Stimulated activated CD4-positive, alpha-beta T cell treated with anti-CD3 and anti-CD28 coated beads, Interleukin-15, amount 100 ng/mL, for 24 hours (primary cell): ENCODE results near the gene PAPOLA.
A peak's percentile ranks its signal among the peaks of the same experiment; 100 is the strongest.

Experiments used
- DNase-seq: peaks from one replicate; pipeline ENCODE4 v3.0.0-alpha.2; 2020

PAPOLA gene

DNA sequence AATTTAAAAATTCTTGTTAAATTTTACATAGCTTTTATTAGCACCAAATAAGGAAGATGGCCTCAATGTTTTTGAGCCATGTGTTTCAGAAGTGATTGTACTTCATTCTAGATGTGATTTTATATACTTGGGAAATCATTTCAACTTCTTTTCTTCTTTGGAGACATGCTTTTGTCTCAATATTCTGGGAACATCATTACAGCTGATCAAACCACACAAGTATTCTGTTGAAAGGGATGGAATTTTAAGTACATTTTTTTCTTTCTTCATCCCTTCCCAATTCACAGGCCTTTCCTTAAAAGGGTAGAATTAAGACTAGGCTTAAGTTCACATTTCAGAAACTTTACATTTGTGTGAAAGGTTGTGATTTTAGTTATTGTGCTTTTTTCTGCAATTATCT is 66.4 kb downstream of the PAPOLA start:
- no peak for DNase-seq

DNA sequence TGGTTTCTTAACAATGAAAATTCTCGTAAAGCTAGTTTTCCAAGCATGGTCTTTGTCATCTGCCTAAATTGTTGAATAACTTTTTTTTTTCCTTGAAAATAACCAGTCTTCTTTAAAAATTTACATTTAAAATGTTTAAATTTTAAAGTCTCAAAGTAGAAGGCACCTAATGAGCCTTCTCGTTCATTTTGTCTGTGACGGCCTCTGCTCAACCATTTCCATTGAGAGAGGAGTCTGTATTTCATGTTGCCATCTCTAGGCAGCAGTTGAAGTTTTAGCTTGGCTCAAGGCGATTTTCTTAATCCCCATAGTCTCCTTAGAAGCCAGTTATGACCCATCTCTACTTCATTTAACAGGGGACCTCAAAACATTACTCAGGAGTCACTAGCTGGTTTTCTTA is 69.1 kb downstream of the PAPOLA start:
- no peak for DNase-seq

DNA sequence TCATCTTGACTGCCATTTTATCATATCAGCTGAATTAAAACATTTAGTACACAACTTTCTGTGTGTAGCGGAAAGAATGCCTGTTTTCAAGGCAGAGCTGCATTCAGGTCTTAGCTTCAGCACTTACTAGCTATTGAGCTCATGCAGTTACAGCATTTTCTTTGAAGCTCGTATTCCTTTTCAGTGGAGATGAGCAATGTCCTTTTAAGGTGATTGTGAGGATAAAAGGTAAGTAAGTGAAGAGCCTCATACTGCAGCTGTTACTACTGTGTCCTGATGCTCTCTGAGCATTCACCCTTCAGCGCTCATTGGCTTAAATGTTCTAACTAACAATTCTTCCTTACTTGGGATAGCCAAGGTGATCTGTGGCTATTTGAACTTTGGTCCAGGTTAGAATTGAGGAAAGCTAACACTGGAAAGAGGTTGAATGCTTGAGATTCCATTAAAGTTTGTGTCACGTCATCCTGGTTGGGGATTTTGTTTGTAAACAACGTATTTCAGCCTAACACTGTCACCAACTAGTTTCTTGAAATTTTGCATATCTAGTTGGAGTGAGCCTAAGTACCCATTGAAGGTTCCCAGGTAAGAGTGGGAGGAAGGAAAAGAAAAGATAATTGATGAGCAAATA is 71.4 kb downstream of the PAPOLA start:
- DNase-seq: no peak

DNA sequence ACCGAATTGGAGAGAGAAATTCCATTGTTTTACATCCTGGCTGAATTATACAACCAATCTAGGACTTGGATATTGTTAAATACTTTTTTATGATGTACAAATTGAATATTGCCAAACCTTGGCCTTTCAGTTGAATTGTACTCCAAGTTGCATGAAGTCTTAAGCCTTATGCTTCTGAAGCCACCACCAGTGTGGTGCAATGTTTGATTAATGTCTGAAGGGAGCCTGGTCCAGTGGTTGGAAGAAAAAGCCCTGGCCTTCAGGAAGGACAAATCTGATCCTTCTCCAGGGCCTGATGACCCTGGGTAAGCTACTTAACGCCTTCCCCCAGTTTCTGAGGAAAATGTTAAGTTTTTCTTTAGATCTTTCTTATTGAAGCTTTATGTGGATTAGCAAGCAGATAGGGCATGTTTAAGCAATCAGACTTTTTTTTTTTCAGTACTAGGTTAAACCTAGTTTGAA is 72.0 kb downstream of the PAPOLA start:
- no peak for DNase-seq

DNA sequence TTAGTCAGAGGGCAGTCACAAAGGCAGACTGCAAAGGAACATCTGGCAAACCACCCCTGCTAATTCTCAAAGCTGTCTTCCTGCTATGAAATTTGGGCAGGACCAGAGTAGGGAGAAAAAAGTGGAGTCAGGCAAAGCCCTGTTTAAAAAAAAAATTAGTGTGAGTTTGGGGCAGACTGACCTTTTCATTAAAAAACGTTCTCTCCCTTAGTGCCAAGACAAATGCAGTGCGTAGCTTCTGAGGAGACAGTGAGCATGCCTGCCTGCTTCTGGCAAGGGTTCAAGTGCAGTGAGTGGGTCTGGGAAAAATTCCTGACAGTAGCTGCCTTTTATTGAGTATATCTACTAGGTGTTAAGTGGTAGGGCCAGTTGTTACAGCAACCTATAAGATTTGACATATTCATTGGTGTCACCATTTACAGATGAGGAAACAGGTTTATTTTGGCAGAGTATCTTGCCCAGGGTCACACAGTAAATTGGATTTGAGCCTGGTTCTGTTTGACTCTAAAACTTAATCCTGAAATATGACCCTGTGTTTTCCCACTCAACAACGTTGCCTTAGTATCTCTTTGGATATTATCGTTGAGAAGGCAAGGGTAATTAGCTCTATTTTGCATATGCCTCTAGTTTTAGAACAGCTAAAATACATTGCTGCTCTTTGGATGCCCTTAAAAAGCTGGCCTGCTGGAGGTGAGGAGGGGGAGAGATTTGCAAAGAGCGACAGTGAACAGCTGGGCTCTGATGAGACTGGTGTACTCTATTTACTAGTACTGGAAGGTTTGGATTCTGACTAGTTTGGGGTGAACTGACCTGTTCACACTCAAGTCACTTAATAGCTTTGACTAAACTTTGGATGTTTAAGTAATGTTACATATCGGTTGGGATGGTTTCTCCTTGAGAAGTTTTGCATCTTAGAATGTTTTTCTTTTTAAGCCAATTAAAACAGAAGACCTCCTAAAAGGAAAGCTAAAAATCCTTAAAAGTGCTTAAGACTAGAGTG is 72.8 kb downstream of the PAPOLA start:
- no peak for DNase-seq

DNA sequence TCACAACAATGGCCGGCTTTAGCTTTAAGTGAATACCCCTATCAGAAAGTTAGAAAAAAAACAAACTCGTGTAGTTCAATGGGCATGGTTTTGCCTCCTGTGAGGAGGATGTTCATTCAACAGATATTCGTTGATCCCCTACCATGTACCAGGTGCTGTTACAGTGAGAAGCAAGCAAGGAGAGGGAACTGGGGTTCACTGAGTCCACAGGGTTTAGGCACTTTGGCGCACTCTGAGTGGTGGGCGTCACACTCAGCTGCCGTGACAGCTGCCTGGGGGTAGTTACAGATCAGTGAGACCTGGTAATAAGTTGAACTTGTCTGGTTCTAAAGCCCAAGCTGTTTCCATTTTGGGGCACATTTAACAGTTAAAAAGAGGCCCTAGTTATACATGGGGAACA is 74.2 kb downstream of the PAPOLA start:
- no peak for DNase-seq

DNA sequence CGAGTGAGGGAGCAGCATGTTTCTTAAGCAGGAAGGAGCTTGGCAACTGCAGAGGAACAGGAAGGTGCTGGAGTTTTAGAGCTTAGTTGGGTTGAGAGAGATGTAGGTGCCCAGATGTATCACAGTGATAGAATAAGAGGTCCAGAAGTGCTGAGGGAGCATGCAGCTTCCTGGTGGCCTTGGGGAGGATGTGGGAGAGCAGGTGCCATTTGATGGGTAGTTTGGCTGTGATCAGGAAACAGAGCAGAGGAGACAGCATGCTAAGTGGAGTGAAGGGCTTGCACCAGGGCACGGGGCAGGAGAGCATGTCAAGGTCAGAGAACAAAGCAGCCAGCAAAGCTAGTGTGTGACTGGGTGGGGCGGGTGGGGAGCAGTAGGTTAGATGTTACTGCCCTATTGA is 74.8 kb downstream of the PAPOLA start:
- DNase-seq: no peak

DNA sequence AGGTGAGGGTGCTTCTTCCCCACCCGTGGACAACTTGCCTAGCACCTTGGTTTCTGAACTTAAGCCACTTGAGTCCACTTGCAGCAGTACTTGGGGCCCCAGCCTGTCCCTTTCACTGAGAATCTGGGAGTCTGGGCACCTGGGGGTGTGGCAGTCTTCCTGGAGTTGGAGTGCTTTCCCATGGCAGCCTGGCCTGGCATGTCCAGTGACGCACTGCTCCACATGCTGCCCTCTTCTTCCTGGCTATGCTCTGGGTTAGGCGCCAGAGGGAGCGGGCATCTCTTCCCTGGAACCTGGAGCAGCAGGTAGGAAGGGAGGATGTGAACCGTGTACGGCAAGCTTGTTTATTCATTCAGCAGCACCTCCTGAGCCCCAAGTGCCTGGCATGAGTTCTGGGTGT is 76.4 kb downstream of the PAPOLA start:
- no peak for DNase-seq

DNA sequence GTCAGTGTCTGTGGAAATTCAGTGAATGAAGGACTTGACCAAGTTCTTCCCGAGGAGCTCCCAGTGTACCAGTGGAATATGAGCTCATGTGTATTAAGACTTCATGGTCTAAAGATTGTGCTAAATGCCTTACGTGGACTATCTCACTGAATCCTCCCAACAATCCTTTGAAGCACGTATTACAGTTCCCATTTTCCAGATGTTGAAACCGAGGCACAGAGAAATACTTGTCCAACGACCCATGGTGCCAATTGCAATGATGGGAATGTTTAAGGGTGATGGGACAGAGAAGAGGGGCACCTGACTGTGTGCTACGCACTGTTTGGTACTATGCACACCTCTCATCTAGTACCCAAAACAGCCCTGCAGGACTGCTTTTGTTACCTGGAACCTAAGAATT is 77.2 kb downstream of the PAPOLA start:
- no peak for DNase-seq

DNA sequence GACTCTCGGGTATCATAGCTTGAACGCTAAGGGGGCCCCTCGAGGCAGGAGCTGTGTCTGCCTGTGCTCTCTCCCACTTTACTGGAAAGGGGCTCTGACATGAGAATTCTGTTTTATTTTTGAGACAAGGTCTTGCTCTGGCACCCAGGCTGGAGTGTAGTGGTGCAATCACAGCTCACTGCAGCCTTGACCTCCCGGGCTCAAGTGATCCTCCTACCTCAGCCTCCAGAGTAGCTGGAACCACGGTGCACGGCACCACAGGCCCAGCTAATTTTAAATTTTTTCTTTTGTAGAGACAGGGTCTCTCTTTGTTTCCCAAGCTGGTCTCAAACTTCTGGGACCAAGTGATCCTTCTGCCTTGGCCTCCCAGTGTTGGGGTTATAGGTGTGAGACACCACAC is 77.7 kb downstream of the PAPOLA start:
- no peak for DNase-seq

DNA sequence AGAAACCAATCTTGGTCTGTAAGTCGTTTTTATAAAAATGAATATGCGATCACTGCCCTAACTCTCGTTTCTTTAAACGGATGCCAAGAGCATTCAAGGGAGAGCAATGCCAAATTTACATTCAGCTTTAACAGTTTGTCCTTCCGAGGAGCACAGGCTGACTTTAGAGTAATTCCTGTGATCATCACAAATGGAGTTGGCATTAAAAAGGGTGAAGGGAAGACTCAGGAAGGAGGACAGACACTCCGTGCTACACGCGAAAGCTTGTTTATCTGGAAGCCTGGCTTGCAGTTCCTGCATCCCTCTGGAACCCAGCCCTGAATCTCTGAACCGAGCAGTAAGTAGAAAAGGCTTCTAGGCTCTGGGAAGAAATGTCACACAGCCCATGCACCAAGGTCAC is 78.4 kb downstream of the PAPOLA start:
- DNase-seq: no peak

DNA sequence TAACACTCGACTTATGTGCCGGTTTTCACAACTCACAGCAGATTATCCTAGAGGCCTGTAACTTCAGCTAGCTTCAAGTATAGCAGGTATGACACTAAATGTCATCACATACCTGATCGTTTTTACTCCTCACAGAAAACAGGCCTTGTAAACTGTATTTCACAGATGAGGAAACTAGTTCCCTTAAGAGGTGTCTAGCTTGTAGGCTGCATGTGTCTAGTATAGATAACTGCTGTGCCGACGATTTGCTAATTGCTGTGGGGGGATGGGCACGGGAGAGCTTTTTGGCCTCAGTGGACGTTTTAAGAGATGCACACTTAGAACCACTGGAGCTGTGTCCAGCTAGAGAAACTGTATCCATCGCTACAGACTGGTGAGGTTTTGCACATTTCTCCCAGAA is 78.8 kb downstream of the PAPOLA start:
- no peak for DNase-seq

DNA sequence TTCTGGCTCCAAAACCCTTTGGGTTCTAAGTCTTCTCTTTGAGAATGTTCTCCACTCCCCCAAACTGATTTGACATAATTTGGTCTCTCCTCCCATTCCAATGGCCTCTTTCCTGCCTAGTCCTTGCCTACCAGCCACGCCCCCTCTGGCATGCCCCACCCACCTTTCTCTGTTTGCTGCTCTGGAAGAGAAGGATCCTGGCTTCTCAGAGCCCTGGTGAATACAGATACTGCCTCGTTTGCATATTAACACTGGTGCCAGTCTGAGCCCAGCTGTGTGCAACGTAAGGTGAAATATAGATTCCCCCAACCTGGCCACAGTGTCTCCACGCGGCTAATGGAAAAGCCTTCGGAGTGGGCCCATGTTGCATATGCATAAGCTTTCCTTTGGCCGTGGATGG is 79.7 kb downstream of the PAPOLA start:
- no peak for DNase-seq

DNA sequence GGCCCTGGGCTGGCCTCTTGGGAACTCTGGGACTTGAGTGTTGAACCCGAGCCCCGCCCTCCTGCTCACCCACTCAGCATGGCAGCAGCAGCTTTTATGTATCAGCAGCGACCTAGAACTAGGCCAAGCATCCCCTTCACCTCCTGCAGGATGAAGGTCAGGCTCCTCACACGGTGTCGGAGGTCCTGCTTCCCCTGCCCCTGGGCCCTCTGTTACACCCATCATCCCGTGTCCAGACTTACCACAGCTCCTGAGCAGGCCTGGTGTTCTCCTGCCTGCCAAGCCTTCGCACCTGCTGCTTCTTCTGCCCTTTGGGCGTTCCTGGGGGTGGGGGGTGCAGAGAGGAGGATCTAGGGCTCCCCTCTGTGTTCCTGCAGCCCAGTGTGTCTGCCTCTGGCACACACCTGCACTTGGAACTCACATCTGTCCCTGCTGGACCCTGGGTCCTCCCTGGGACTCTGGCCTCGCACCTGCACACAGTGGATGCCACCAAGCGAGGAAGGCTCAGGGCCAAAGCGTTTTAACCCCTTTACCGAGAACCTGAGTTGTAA is 80.3 kb downstream of the PAPOLA start:
- no peak for DNase-seq

DNA sequence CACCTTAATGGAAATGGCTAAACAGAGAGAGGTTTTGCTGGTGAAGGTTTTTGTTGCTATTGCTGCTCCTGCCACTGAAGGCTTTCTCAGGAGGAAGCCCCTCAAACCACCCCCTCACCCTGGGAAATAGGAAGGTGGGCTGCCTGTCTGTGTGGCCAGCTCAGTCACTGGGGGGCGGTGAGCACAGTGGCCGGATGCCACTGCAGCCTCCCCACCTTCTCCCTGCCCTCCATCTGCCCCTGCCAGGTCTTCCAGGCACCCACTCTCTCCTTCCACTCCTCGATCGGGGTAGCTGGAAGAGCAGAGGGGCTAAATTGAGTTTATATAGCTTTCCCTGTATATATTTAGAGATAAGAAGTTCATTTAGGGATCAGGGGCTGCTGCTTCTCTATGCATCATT is 80.8 kb downstream of the PAPOLA start:
- DNase-seq: no peak

DNA sequence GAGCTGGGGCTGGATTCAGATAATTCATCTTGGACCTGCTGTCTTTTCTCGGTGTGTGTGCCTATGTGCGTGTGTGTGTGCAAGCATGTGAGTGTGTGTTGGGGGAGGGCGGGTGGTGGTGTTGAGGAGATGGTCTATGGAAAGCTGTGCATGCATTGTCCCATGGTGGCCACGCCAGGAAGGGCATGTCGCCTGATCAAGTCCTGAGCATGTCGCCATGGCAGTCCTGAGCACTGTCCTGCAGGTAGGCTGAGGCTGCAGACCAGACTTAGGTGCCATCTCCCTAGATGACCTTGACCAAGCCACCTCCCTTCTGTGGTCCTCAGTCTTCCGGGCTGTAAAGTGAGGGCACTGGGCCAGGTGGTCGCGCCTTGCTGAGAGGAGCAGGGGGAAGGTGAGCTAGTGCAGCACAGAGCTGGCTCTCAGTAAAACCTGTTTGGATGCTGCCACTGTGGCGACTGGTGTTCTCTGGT is 81.4 kb downstream of the PAPOLA start:
- DNase-seq: no peak

DNA sequence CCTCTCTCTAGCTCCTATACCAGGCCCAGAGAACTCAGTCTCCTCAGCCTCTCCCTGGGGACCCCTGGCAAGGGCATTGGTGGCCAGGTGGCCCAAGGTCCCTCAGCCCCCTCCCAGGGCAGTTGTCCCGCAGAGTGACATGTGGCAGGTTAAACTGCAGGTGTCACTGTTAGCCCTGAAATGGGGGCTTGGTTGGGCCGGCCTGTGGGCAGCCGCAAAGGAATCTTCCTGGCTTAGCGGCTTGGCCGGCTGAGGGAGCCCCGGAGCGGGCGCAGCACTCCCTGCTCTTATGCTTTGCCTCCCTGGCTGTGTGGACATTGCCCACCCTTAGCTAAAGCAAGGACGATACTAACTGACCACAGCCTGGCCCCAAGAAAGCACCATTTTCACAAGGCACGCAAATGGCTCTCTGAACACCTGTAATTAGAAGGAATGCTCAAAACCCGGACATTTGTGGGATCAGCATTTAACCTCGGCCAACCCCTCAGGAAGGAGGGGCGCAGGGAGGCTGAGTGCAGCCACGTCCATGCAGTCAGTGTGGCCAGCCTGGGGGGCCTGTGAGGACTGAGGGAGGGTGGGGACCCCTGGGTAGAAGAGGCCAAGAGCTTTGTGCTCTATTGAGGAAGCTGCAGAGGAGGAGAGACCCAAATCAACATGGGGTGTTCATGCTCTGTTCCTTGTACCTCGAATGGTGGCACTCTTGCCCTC is 82.2 kb downstream of the PAPOLA start:
- DNase-seq: peak; percentile 45

DNA sequence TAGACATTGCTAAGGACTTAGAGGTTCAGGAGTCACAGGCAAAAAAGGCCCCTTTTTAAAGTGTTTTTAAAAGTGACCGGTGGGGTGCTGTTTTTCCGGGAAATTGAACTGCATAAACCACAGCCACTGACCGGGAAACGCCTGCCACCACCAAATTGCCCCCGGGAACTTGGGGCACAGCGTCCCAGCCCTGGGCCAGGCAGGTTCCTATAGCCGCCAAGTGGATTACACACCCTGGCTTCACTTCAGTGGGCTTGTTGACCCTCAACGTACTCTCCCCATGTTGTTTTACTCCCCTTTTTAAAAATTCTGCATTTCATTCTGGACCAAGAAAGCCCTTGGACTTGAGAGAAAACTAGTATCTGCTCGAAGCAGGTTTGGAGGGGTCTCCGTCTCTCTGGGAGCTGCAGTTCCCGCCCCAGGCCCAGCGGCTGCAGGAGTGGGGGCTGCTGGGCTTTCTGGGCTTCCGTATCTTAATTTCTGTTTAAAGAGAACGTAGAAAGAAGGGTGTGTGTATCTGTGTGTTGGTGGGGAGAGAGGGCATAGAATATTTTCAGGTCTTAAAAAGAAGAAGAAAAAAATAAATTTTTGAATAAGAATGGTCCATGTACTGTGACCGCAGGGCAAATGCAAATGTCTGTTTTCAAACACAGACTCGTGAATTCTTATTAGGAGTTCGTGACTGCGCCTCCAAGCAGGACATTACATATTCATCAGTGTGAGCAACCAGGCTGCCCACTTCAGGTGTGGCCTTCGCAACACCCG is 82.9 kb downstream of the PAPOLA start:
- DNase-seq: no peak

DNA sequence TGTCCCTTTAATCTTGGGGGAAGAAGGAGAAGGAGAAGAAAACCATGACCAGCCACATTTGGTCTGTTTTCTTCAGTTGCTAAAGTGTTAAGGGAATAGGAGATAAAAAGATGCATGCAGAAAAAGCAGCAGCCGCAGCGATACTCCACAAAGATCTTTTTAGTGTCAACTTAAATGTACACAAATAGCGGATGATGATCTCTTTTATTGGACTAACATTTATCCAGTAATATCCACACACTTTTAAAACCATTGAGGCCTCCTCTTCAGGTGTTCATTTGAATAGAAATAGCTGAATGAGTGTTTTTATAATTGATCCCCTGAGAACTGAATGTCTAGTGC is 83.5 kb downstream of the PAPOLA start:
- DNase-seq: no peak

DNA sequence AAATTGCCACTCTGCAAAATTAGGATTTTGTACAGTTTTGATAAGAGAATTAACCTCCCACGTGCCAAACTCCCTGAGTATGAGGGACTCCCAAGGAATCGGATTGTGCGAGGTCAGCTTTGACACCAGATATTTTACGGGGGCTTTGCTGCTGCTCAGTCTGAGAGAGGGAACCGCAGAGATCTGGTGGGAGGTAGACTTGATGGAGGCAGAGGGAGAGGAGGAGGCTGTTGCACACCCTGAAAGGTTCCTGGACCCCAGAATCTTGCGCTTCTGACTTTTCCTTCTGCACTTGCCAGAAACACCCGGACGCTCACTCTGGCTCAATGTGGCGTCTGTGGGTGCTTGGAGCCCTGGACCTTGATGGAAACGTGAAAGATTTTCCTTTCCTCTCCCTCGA is 83.9 kb downstream of the PAPOLA start:
- no peak for DNase-seq

DNA sequence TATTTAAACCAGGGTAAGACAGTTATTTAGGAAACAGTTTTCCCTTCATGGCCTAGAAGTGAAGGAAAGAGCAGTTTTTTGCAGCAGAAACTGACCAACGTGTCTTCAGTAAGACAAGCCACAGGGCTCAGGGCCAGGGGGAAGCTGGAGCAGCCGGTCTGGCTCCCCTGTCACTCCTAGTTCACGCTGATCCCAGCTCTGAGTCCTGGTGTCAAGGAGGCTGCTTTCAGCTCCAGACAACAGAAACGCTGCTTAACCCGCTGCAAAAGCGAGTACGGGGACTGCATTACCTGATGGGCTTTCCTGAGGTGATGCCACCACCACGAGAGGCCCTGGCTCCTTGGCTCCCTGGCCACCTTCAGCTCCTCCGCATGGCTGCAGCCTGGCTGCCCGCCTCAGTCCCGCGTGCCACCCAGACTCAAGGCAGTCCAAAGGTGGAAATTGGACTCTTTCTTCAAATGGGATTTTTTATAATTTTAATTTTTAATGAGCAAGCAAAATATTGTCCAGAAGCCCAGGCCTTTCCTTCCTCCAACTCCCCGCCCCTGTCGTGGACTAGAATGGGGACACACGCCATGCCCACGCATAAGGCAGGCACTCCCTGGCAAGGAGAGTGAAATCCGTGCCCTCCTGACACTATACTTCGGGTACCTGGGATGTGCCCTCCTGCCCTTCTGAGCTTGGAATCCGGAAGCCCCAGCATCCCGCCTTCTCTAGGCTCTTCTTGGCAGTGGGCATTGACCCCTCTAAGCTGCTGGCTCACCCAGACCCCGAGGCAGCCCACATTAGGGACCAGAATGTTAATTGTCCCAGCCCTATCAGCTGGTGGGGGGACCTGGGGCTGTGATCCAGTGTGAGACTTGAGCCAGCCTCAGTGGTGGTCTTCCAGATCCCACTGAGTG is 85.0 kb downstream of the PAPOLA start:
- DNase-seq: no peak
